Activated CD4-positive, alpha-beta T cell treated with anti-CD3 and anti-CD28 coated beads, Interleukin-2, amount 50 U/mL, for 48 hours (primary cell): Measurements from ENCODE around the gene RAB27A.
"Not testable (repeated sequence)": the region's sequence is repeated elsewhere in the genome, so short reads cannot be mapped to it uniquely, and the experiment has no call there.

Source experiments
- DNase-seq, 2 experiments: peaks; one replicate each; pipeline ENCODE4 v3.0.0-alpha.2; 2020

The RAB27A gene

GRCh38 chr15:55289746-55290527 is at the start of gene RAB27A:
TSS of gene RAB27A (minus strand) at chr15:55289813. CDS start at chr15:55234934, 54,879 bp downstream.
- peak; percentile 87 to 88 for DNase-seq

DNA sequence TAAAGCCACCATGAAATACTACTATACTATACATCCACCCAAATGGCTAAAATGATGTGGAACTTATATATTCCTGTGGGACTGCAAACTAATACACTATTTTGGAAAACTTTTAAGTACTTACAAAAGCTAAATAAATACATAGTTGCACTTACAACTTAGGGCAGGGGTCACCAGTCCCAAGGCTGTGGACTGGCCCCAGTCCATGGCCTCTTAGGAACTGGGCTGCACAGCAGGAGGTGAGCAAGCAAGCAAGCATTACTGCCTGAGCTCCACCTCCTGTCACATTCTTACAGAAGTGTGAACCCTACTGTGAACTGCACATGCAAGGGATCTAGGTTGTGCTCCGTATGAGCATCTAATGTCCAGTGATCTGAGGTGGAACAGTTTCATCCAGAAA is 47.5 kb upstream of the RAB27A start:
- no peak for DNase-seq

DNA sequence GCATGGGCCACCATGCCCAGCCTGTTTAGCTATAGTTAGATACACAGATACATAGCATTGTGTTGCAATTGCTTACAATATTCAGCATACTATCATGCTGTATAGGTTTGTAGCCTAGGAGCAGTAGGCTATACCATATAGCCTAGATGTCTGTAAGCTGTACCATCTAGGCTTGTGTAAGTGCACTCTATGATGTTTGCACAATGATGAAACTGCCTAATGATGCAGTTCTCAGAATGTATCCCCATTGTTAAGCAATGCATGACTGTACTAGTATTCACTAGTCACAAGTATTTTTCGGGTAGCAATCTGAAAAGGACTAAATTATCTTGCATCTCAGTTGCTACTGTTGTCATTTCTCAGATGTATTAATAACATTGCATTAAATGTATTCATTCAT is 45.4 kb upstream of the RAB27A start:
- DNase-seq, result no peak

- no peak for DNase-seq
These were observed 44.8 kb upstream of the RAB27A start for GRCh38 chr15:55334371-55334770.

DNA sequence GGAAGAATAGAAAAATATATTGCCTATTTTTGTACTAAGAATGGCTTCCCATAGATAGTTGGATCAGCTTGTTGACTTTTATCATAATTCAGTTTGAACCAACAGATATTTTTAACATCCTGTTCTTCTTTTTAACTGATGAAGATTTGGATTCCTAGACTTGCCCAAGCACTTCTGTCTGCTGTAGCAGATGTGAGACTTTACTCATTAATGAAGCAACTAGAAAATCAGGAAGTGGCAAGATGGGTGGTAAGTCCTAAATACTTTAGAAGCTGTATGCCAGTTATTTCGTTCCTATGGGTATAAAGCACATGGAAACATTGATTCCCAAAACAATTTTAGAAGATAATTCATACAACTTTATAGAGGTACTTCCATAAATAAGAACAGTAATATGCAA is 37.8 kb upstream of the RAB27A start:
- DNase-seq, result no peak

GRCh38 chr15:55322467-55322866 is 32.9 kb upstream of the RAB27A start:
- DNase-seq, result no peak

DNA sequence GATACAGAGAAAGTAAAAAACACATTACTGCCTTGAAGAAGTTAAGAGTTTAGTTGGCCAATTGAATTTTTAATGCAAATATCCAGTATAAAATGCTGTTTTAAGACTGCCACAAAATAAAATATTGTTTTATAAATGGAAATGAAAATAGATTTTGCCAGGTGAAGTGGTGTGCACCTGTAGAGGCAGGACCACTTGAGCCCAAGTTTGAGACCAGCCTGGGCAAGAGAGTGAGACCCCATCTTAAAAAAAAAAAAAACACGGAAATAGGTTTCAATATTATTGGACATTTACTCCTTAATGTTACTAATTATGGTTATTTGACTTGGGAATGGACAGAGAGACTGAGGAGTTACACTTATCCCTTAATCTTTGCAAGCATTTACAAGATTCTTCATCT is 31.4 kb upstream of the RAB27A start:
- no peak for DNase-seq

GRCh38 chr15:55320238-55320550 is 30.6 kb upstream of the RAB27A start:
- DNase-seq, result no peak

DNA sequence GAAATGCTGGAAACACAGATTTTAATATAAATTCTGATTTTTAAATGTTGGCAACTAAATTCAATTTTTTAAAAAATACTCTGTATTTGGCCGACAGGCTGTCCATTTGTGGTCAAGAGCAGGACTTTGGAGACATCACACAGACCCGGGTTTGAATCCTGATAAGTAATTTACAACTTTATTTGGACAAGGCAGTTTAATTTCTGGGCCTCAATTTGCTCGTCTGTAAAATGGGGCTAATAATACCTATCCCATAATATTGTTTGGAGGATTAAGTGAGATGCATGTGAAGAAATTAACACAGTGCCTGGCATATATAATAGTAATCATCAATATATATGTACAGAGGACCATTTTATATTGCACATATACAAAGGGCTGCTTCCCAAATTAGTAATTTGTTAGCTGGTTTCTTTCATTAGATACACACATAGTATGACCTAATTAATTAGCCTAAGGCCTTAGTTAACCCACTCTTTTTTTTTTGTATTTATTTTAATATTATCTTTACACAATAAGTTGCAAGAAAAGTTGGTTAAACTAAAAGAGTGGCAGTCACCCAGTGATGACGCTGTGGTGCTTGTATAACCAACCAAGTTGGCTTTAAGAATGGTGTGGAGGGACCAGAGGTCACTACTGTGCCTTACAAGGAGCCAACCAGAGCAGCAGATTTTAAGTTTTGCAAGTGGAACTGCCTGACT is 30.1 kb upstream of the RAB27A start:
- DNase-seq, result no peak

DNA sequence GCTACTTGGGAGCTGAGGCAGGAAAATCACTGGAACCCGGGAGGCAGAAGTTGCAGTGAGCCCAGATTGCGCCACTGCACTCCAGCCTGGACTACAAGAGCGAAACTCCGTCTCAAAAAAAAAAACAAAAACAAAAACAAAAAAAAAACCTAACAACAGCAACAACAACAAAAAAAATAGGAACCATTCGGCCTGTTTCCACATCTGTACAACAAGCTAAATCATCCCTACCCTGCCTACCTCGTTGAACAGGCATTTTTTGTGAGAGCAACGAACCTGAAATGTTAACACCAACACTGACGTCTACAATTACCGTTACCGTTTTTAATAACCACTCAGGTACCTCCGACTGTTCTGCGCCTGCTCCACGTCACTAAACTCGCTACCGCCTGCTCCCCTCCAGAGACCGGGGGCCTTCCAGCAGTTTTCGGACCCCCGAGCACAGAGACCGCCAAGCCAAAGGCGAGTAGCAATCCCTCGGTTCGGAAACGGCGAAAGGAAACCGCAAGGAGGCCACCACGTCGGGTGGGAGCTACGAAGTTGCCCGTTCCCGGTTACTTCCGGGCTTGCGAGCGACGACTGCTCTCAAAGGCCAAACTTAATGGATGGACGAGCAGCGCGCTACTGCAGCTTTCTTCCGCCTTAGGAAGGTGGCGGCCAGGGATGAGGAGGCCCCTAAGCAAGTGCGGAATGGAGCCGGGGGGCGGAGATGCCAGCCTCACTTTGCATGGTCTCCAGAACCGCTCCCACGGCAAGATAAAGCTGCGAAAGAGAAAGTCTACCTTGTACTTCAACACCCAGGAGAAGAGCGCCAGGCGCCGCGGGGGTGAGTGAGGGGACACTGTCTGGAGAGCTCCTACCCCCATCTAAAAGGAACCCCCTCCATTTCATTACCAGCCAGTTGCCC is 29.2 kb upstream of the RAB27A start, which contains the start of the genes PIGB and PIGBOS1:
PIGB (plus strand) TSS at position 635 of the 907 bp plus-strand sequence; CDS start at position 664, 29 bp downstream.
PIGBOS1 (minus strand) TSS at position 536 of the 907 bp plus-strand sequence. CDS start 1,331 bp downstream, outside the sequence.
- DNase-seq, result peak; percentile 77 to 83

GRCh38 chr15:55302801-55303200 is 13.2 kb upstream of the RAB27A start:
- not testable (repeated sequence) for DNase-seq

DNA sequence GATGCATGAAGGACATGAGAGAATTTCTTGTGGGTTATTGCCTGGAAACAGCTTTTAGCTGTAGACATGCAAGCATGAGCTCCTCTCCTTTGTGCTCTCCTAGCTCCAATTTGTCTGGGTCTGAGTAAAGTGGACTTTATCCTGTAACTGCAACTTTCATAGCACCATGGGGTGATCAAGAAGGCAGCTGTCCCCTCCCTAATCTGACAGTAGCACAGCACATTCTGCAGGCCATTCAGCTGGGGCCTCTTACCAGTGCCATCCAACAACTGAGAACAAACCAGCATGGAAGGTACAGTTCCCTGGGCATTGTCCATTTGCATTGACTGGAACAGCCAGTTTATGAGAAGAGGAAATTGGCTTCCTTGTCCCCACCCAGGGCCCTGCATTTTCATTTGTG is 7.7 kb upstream of the RAB27A start:
- DNase-seq, result no peak

GRCh38 chr15:55290528-55291057 is 980 bp upstream of the RAB27A start:
- DNase-seq, result peak; percentile 87 to 90

- DNase-seq, result peak; percentile 52 to 57
These were observed 435 bp downstream of the RAB27A start for GRCh38 chr15:55289011-55289745.

- DNase-seq, result no peak
These were observed 1.5 kb downstream of the RAB27A start for GRCh38 chr15:55288006-55288717.

DNA sequence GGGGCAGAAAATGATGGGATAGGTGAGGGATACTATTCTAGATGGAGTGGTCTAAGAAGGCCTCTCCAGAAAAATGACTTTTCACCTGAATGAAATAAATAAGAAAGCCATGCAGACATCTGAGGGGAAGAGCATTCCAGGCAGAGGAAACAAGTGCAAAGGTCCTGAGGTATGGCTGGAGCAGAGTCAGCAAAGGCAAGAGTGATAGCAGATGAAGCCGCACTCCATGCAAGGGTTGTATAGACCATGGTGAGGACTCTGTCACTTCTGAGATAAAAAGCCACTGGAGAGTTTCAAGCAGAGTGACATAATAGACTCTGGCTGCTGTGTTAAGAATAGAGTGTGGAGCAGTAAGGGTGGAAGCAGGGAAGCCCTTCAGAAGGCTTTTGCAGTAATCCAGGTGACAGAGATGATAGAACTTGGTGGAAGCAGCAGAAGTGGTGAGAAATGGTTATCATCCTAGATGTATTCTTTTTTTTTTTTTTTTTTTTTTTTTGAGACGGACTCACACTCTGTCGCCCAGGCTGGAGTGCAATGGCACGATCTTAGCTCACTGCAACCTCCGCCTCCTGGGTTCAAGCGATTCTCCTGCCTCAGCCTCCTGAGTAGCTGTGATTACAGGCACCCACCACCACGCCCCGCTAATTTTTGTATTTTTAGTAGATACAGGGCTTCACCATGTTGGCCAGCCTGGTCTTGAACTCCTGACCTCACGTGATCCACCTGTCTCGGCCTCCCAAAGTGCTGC is 3.0 kb downstream of the RAB27A start:
- not testable (repeated sequence) for DNase-seq

- no peak for DNase-seq
These were observed 5.2 kb downstream of the RAB27A start for GRCh38 chr15:55284426-55284825.

DNA sequence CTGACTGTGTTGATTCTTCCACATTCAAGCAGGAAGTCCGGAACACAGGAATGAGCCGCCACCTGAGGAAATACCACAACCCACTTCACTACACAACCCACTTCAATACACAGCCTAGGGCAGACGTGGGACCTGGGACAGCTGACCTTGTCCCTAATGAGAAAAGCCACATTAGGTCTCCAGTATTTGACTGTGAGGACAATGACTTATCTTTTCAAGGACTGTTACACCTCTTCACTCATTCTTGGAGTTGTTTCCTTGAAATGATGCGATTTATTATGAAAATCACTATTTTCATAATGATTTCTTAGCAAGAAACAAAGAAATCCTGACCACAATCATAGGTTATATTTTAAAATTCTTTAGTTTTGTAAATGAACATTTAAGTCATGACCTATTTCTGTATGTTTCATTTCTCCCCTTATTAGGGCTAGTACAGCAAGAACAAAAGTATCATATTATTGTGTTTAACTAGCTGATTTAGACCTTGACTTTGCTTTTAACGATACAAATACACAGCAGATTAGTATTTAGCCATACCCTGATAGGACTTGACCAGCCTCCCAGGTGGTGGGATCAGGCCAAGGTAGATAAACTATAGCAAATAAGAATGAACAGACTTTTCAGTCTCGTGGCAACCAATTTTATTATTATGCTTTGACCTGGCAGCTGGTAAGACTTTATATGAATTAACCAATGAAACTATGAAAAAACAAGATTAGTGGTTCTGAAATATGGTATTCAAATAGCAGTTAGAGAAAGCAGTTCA is 6.0 kb downstream of the RAB27A start:
- no peak for DNase-seq

DNA sequence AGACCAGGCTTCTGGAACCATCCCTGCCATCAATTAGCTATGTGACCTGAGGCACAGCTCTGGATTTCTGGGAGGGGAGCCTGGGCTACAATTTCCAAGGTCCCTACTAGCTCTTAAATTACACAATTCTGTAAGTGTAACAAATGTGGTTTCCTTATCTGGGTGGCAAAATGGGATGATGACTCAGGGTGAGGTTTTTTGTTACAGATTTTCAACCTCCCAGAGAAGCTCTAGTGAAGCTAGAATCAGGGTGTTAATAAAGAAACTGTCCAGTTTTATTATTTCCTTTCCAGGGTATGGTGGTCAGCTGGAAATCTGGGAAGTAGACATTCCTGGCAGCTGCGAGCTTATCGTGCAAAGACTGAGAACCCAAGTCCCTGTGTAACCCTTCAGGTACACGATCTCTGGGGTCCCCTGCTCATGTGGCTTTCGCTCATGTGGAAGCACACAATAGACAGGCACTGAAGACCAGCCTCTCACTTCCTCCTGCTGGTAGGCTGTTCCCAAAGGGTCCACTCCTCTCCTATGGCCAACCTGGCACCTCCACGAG is 7.3 kb downstream of the RAB27A start:
- DNase-seq, result no peak
